Transverse colon (tissue), 4 donors: ENCODE measurements around the gene CCDC88B.
A peak's percentile ranks its signal among the peaks of the same experiment; 100 is the strongest.

ENCODE experiments used
- EP300 ChIP-seq: sonication (generic); formaldehyde crosslinking; IDR thresholded peaks from one replicate; pipeline ENCODE4 v1.6.1; 2017; ENCODE audit warnings: antibody characterized with exemption, low read depth
- POLR2A ChIP-seq: fragments of 450-650 bp; IDR thresholded peaks from one replicate; pipeline ENCODE4 v1.6.1; 2016; ENCODE audit warnings: antibody characterized with exemption, mild to moderate bottlenecking, moderate library complexity
- POLR2AphosphoS5 ChIP-seq, 3 donors: sonication (generic); formaldehyde crosslinking; IDR thresholded peaks; one replicate each; pipeline ENCODE4 v1.6.1; 2016; ENCODE audit warnings: antibody characterized with exemption in 3 of 3
- TF ChIP-seq, protein P1 (sequence below), 5 experiments: fragments of 200-600 bp in 3 of 5; fragments of 450-650 bp in 2 of 5; sonication (generic) in 3 of 5; IDR thresholded peaks; 1 replicate in 2 of 5; 2 replicates in 3 of 5; pipeline ENCODE4 v1.5.1; 2016 to 2017; ENCODE audit warnings: antibody characterized with exemption in 5 of 5, inconsistent platforms in 3 of 5, mild to moderate bottlenecking in 2 of 5, moderate library complexity in 1 of 5

GRCh38 chr11:64316672-64317324, 23.2 kb upstream of the CCDC88B start:
- TF ChIP-seq, protein P1, sequence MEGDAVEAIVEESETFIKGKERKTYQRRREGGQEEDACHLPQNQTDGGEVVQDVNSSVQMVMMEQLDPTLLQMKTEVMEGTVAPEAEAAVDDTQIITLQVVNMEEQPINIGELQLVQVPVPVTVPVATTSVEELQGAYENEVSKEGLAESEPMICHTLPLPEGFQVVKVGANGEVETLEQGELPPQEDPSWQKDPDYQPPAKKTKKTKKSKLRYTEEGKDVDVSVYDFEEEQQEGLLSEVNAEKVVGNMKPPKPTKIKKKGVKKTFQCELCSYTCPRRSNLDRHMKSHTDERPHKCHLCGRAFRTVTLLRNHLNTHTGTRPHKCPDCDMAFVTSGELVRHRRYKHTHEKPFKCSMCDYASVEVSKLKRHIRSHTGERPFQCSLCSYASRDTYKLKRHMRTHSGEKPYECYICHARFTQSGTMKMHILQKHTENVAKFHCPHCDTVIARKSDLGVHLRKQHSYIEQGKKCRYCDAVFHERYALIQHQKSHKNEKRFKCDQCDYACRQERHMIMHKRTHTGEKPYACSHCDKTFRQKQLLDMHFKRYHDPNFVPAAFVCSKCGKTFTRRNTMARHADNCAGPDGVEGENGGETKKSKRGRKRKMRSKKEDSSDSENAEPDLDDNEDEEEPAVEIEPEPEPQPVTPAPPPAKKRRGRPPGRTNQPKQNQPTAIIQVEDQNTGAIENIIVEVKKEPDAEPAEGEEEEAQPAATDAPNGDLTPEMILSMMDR (IDR thresholded peaks at IDR 0.05), result peak in 4 of 5 experiments; percentile 7 to 42 (median 14)
- TF ChIP-seq POLR2AphosphoS5 (IDR thresholded peaks at IDR 0.05) (no peak), POLR2A (no peak), EP300 (no peak)
